ENCODE measurements around the gene ZNF879.

DNA sequence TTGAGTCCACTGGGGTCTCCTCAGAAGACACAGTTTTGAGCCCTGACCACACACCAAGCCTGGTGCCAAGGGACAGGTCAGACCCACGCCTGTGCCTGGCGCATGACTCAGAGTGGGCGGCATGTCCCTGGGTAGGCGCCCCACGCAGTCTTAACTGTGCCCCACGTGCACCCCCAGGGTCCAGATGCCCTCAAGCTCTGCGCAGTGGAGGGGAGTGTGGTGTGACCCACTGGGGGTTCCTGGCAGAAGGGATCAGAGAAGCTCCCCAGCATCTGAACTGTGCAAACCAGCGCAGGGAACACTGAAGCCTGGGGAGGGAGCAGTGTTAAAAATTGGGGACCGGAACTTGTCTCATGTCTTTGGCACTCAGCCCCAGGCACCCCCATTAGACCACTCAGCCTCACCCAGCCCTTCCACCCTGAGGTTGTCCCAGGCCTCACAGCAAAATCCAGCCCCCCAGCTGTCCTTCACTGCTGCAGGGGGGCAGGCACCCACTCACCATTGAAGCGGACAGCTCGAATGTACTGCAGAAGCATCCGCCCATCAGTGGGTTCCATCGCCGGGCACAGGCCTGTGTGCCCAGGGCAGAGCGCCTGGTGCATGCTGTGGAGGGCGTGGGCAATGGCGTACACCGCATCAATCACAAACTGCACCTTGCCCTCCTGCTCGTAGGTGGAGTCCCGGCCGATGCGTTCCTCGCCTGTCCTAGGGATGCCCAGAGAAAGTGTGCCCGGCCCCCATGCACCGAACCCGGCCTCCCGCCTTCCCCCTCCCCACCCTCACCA lies 35.0 kb upstream of the ZNF879 start:
- TF ChIP-seq, protein P1, sequence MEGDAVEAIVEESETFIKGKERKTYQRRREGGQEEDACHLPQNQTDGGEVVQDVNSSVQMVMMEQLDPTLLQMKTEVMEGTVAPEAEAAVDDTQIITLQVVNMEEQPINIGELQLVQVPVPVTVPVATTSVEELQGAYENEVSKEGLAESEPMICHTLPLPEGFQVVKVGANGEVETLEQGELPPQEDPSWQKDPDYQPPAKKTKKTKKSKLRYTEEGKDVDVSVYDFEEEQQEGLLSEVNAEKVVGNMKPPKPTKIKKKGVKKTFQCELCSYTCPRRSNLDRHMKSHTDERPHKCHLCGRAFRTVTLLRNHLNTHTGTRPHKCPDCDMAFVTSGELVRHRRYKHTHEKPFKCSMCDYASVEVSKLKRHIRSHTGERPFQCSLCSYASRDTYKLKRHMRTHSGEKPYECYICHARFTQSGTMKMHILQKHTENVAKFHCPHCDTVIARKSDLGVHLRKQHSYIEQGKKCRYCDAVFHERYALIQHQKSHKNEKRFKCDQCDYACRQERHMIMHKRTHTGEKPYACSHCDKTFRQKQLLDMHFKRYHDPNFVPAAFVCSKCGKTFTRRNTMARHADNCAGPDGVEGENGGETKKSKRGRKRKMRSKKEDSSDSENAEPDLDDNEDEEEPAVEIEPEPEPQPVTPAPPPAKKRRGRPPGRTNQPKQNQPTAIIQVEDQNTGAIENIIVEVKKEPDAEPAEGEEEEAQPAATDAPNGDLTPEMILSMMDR (IDR thresholded peaks at IDR 0.05 in 8 of 11, conservative IDR thresholded peaks at IDR 0.05 in 3 of 11) = no peak
- TF ChIP-seq POLR2A (IDR thresholded peaks at IDR 0.05) (no peak), POLR2AphosphoS5 (IDR thresholded peaks at IDR 0.05) (no peak)
